CD14-positive monocyte (primary cell): ENCODE data around the gene ELP2. TPM values are rescaled to one million over a fixed set of nuclear protein-coding genes. Genes with fewer than 3 reads are reported as not detected.

Experiments used
- DNase-seq, 3 donors: peaks; one replicate each; pipeline ENCODE4 v3.0.0-alpha.2; 2011 to 2022
- H2AFZ ChIP-seq: 2 replicates; pipeline ENCODE4 v1.6.0; 2012; ENCODE audit warnings: mild to moderate bottlenecking, low read depth, low read length, inconsistent platforms; ENCODE audit not compliant: insufficient read depth, poor library complexity, severe bottlenecking
- H3K27ac ChIP-seq, 2 donors: 1 replicate in 1 of 2; 2 replicates in 1 of 2; pipeline ENCODE4 v1.5.1; 2012 to 2013; ENCODE audit warnings: low read length in 2 of 2, control low read depth in 1 of 2, inconsistent platforms in 1 of 2, low read depth in 1 of 2, mild to moderate bottlenecking in 1 of 2
- H3K27me3 ChIP-seq, 2 donors: one replicate each; pipeline versions ENCODE4 v1.6.0 to v1.6.1; 2011 to 2013; ENCODE audit warnings: low read length in 2 of 2; ENCODE audit not compliant: control insufficient read depth in 2 of 2, insufficient read depth in 2 of 2
- H3K36me3 ChIP-seq, 2 donors: replicated peaks in 1 of 2; 1 replicate in 1 of 2; 2 replicates in 1 of 2; pipeline versions ENCODE4 v1.5.1 to v1.6.1; 2012 to 2013; ENCODE audit warnings: low read length in 2 of 2, control low read depth in 1 of 2, inconsistent platforms in 1 of 2, mild to moderate bottlenecking in 1 of 2; ENCODE audit not compliant: insufficient read depth in 2 of 2, control insufficient read depth in 1 of 2
- H3K4me1 ChIP-seq, 2 donors: 1 replicate in 1 of 2; 2 replicates in 1 of 2; pipeline versions ENCODE4 v1.5.1 to v1.6.1; 2012 to 2013; ENCODE audit warnings: low read length in 2 of 2, control low read depth in 1 of 2, inconsistent platforms in 1 of 2, mild to moderate bottlenecking in 1 of 2, moderate library complexity in 1 of 2; ENCODE audit not compliant: insufficient read depth in 2 of 2, control insufficient read depth in 1 of 2
- H3K4me2 ChIP-seq: replicated peaks from 2 replicates; pipeline ENCODE3; 2012; ENCODE audit warnings: low read length, moderate library complexity, mild to moderate bottlenecking; ENCODE audit not compliant: poor library complexity, severe bottlenecking; ENCODE audit errors: extremely low read depth
- H3K4me3 ChIP-seq, 3 experiments: fragments of 200-600 bp in 1 of 3; sonication (generic) in 1 of 3; replicated peaks in 1 of 3; 1 replicate in 2 of 3; 2 replicates in 1 of 3; pipeline ENCODE4 v1.5.1; 2011 to 2013; ENCODE audit warnings: low read length in 3 of 3, mild to moderate bottlenecking in 3 of 3, control low read depth in 2 of 3, low read depth in 2 of 3, inconsistent platforms in 1 of 3, moderate library complexity in 1 of 3
- H3K79me2 ChIP-seq: 2 replicates; pipeline ENCODE4 v1.6.0; 2012; ENCODE audit warnings: mild to moderate bottlenecking, control low read depth, inconsistent platforms, low read length, moderate library complexity; ENCODE audit not compliant: insufficient read depth
- H3K9ac ChIP-seq: 2 replicates; pipeline ENCODE4 v1.6.0; 2017; ENCODE audit warnings: low read length, mild to moderate bottlenecking; ENCODE audit not compliant: insufficient read depth, poor library complexity, severe bottlenecking
- H3K9me3 ChIP-seq, 2 donors: replicated peaks in 1 of 2; 1 replicate in 1 of 2; 2 replicates in 1 of 2; pipeline versions ENCODE4 v1.5.1 to v1.6.1; 2012 to 2013; ENCODE audit warnings: low read length in 2 of 2, control low read depth in 1 of 2; ENCODE audit not compliant: control insufficient read depth in 1 of 2, insufficient read depth in 1 of 2
- H4K20me1 ChIP-seq: 2 replicates; pipeline ENCODE4 v1.6.0; 2012; ENCODE audit warnings: mild to moderate bottlenecking, low read length, control low read depth, moderate library complexity; ENCODE audit not compliant: insufficient read depth
- H3K27ac Mint-ChIP-seq, 7 donors: one replicate each; pipeline ENCODE4 v1.8.0; 2020; ENCODE audit warnings: mild to moderate bottlenecking in 7 of 7, mixed read lengths in 7 of 7, moderate library complexity in 6 of 7, inconsistent platforms in 2 of 7
- H3K27me3 Mint-ChIP-seq, 3 donors: one replicate each; pipeline ENCODE4 v1.8.0; 2021 to 2022; ENCODE audit warnings: low read depth in 3 of 3, mild to moderate bottlenecking in 3 of 3, mixed read lengths in 3 of 3, moderate library complexity in 3 of 3, inconsistent platforms in 1 of 3
- H3K36me3 Mint-ChIP-seq, 2 donors: one replicate each; pipeline ENCODE4 v1.8.0; 2020; ENCODE audit warnings: mixed read lengths in 2 of 2, inconsistent platforms in 1 of 2, mild to moderate bottlenecking in 1 of 2
- H3K4me1 Mint-ChIP-seq: one replicate; pipeline ENCODE4 v1.8.0; 2020; ENCODE audit warnings: mild to moderate bottlenecking, mixed read lengths
- H3K4me3 Mint-ChIP-seq, 2 donors: one replicate each; pipeline ENCODE4 v1.8.0; 2020; ENCODE audit warnings: mild to moderate bottlenecking in 2 of 2, mixed read lengths in 2 of 2, moderate library complexity in 1 of 2
- H3K9me3 Mint-ChIP-seq, 7 donors: one replicate each; pipeline ENCODE4 v1.8.0; 2020 to 2022; ENCODE audit warnings: mixed read lengths in 7 of 7, mild to moderate bottlenecking in 6 of 7, moderate library complexity in 6 of 7, inconsistent platforms in 2 of 7
- WGBS: methylation state at CpG from one replicate; pipeline ENCODE4 v1.1.5; 2013; ENCODE audit warnings: missing lambda C conversion rate; ENCODE audit not compliant: insufficient coverage; 5-methylcytosine and 5-hydroxymethylcytosine counted together
- intact Hi-C, 2 donors: fragments of 100-400 bp; cut with micrococcal nuclease; formaldehyde crosslinking; loops; one replicate each; pipeline versions ENCODE4 v1.15.0 to v1.15.1; 2023
- polyA plus RNA-seq, 3 donors: library from polyadenylated mRNA; depleted of rRNA in 1 of 3; unstranded in 2 of 3; stranded (reverse) in 1 of 3; fragments of 300-500 nt in 2 of 3; fragments of >200 nt in 1 of 3; fragmentation: Illumina TruSeq in 2 of 3; gene quantifications; 1 replicate in 2 of 3; 2 replicates in 1 of 3; pipeline ENCODE4 v1.2.3, GENCODE V29; 2012 to 2021
- TF ChIP-seq, protein P1 (sequence below): fragments of 200-600 bp; IDR thresholded peaks from one replicate; pipeline ENCODE4 v1.8.0; 2022; ENCODE audit warnings: antibody characterized with exemption, mild to moderate bottlenecking

ELP2 gene
- polyA plus RNA-seq, 3 donors: 24.8 to 52.5 (median 27.1) TPM

DNA sequence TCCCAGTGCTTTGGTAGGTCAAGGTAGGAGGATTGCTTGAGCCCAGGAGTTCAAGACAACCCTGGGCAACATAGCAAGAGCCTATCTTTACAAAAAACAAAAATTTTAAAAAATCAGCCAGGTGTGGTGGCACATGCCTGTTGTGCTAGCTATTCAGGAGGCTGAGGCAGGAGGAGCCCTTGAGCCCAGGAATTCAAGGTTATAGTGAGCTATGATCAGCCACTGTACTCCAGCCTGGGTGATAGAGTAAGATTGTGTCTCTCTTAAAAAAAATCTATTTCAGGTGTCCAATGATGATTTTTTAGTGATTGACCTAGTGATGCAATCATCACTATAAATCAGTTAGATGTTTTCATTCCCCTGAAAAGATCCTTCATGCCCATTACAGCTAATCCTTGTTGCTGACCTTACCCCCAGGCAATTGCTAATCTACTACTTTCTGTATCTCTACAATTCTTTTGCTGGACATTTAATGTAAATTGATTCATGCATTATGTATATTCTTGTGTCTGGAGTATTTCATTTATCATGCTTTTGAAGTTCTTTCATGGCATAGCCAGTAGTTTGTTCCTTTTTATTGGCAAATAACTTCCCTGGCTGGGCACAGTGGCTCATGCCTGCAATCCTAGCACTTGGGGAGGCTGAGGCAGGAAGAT lies 67.9 kb downstream of the ELP2 start:
- no peak overlapping the region for H3K4me3 ChIP-seq
- Mint-ChIP-seq H3K36me3 (no peaks in the 10 kb centered on the region), H3K27ac (no peak overlapping the region), H3K27me3 (peaks cover 2 to 9% (median 5%) of the 10 kb centered on the region in 3 donors), H3K4me3 (no peak overlapping the region), H3K4me1 (no peaks in the 10 kb centered on the region), H3K9me3 (peaks cover 0 to 5% (median 0%) of the 10 kb centered on the region in 7 donors)
- no peaks in the 10 kb centered on the region for H3K36me3 ChIP-seq
- H2AFZ ChIP-seq: no peak overlapping the region
- H3K27ac ChIP-seq: no peak overlapping the region
- no peaks in the 10 kb centered on the region for H3K27me3 ChIP-seq
- DNase-seq: no peak
- H3K79me2 ChIP-seq: no peaks in the 10 kb centered on the region
- no peaks in the 10 kb centered on the region for H3K4me1 ChIP-seq
- intact Hi-C loops: no loop called here
- TF ChIP-seq, protein P1, sequence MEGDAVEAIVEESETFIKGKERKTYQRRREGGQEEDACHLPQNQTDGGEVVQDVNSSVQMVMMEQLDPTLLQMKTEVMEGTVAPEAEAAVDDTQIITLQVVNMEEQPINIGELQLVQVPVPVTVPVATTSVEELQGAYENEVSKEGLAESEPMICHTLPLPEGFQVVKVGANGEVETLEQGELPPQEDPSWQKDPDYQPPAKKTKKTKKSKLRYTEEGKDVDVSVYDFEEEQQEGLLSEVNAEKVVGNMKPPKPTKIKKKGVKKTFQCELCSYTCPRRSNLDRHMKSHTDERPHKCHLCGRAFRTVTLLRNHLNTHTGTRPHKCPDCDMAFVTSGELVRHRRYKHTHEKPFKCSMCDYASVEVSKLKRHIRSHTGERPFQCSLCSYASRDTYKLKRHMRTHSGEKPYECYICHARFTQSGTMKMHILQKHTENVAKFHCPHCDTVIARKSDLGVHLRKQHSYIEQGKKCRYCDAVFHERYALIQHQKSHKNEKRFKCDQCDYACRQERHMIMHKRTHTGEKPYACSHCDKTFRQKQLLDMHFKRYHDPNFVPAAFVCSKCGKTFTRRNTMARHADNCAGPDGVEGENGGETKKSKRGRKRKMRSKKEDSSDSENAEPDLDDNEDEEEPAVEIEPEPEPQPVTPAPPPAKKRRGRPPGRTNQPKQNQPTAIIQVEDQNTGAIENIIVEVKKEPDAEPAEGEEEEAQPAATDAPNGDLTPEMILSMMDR: no peak
- no peaks in the 10 kb centered on the region for H3K9me3 ChIP-seq
- no peaks in the 10 kb centered on the region for H4K20me1 ChIP-seq
- no peak overlapping the region for H3K4me2 ChIP-seq
- no peak overlapping the region for H3K9ac ChIP-seq

DNA sequence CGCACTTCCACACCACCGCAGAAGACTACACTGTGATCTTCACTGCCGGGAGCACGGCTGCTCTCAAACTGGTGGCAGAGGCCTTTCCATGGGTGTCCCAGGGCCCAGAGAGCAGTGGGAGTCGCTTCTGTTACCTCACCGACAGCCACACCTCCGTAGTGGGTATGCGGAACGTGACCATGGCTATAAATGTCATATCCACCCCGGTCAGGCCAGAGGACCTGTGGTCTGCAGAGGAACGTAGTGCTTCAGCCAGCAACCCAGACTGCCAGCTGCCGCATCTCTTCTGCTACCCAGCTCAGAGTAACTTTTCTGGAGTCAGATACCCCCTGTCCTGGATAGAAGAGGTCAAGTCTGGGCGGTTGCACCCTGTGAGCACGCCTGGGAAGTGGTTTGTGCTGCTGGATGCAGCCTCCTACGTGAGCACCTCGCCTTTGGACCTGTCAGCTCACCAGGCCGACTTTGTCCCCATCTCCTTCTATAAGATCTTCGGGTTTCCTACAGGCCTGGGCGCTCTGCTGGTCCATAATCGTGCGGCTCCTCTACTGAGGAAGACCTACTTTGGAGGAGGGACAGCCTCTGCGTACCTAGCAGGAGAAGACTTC lies 70.1 kb downstream of the ELP2 start:
- no peaks in the 10 kb centered on the region for H3K79me2 ChIP-seq
- no peaks in the 10 kb centered on the region for H3K4me1 Mint-ChIP-seq
- intact Hi-C loops: no loop called here
- 91% methylated on average over 17 of the region's 22 CpGs for WGBS
- no peak overlapping the region for H3K4me3 ChIP-seq
- peaks cover 2 to 9% (median 5%) of the 10 kb centered on the region in 3 donors for H3K27me3 Mint-ChIP-seq
- no peaks in the 10 kb centered on the region for H4K20me1 ChIP-seq
- no peak overlapping the region for H2AFZ ChIP-seq
- no peak for DNase-seq
- H3K9me3 ChIP-seq: no peaks in the 10 kb centered on the region
- H3K4me3 Mint-ChIP-seq: no peak overlapping the region
- no peaks in the 10 kb centered on the region for H3K4me1 ChIP-seq
- H3K36me3 ChIP-seq: no peaks in the 10 kb centered on the region
- H3K27me3 ChIP-seq: no peaks in the 10 kb centered on the region
- H3K27ac ChIP-seq: no peak overlapping the region
- no peak overlapping the region for H3K4me2 ChIP-seq
- no peak overlapping the region for H3K27ac Mint-ChIP-seq
- no peak overlapping the region for H3K9ac ChIP-seq
- no peaks in the 10 kb centered on the region for H3K36me3 Mint-ChIP-seq
- TF ChIP-seq, protein P1: no peak
- H3K9me3 Mint-ChIP-seq: peaks cover 0 to 12% (median 2%) of the 10 kb centered on the region in 7 donors
